Activated T-helper 17 cell treated with anti-CD3 and anti-CD28 coated beads, Interleukin-2, amount 50 U/mL, for 72 hours (primary cell): ENCODE measurements around the gene ALDH2. TPM values are rescaled to one million over a fixed set of nuclear protein-coding genes. Genes with fewer than 3 reads are reported as not detected.
A peak's percentile ranks its signal among the peaks of the same experiment; 100 is the strongest.
"Not testable (repeated sequence)": the region's sequence is repeated elsewhere in the genome, so short reads cannot be mapped to it uniquely, and the experiment has no call there.

ENCODE experiments used
- ATAC-seq: fragments of 150-1000 bp; cut with Tn5 transposase; replicated peaks from 2 replicates; pipeline ENCODE4 v1.10.0; 2021; ENCODE audit warnings: mild to moderate bottlenecking, moderate library complexity
- H3K27ac Mint-ChIP-seq: one replicate; pipeline ENCODE4 v1.8.0; 2022; ENCODE audit warnings: mixed read lengths
- H3K27me3 Mint-ChIP-seq: one replicate; pipeline ENCODE4 v1.8.0; 2022; ENCODE audit warnings: mixed read lengths
- H3K36me3 Mint-ChIP-seq: one replicate; pipeline ENCODE4 v1.8.0; 2022; ENCODE audit warnings: low read depth, mild to moderate bottlenecking, mixed read lengths
- H3K4me1 Mint-ChIP-seq: one replicate; pipeline ENCODE4 v1.8.0; 2022; ENCODE audit warnings: mixed read lengths
- H3K4me3 Mint-ChIP-seq: one replicate; pipeline ENCODE4 v1.8.0; 2022; ENCODE audit warnings: mild to moderate bottlenecking, mixed read lengths
- H3K9me3 Mint-ChIP-seq: one replicate; pipeline ENCODE4 v1.8.0; 2022; ENCODE audit warnings: mixed read lengths
- total RNA-seq, 2 donors: library from RNA; stranded (reverse); gene quantifications; one replicate each; pipeline ENCODE4 v1.2.3, GENCODE V29; 2022

The ALDH2 gene
- total RNA-seq, 2 donors from 2014 or later: 0.43 to 2.0 TPM

DNA sequence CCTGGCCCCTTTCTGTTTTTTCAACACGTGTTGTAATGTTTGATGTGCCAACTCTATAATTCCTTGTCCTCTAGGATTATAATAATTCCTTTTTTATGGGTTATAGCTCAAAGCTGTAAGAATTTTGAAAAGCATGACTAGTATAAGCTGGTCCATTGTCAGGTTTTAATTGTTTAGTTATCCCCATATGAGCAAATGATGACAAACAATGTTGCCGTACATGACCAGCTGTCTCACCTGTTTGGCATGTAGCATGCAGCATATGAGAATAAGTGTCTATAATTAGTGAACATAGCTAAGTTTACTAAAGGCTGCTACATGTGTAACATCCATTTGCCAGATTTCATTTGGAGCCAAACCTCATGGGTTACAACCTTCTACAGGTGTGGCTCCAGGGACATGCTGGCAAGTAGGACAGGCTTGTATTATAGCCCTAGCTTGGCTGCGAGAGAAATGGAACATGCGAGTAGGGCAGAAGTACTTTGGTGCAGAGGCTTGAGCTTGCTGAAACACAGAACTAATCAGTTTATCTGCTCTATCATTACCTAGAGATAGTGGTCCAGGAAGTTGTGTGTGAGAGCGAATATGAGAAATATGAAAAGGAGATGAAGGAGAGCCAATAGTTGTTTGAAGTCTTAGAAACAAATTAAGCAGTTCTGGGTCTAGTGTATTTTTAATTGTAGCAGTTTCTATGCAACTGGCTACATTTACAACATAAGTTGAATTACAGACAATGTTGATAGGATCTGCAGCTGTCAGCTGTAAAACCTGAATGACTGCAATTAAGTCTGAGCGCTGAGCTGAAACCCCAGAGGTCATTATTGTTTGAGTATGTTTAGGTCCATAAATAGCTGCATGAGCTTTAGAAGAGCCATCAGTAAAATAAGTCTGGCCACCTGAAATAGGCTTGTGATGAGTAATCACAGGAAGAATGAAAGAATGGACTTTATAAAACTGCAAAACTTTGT, 52.7 kb downstream of the ALDH2 start:
- H3K27me3 Mint-ChIP-seq: peaks cover 4% of the 10 kb centered on the region
- no peaks in the 10 kb centered on the region for H3K36me3 Mint-ChIP-seq
- no peaks in the 10 kb centered on the region for H3K9me3 Mint-ChIP-seq
- no peak overlapping the region for H3K4me3 Mint-ChIP-seq
- H3K27ac Mint-ChIP-seq: no peak overlapping the region
- ATAC-seq: no peak
- H3K4me1 Mint-ChIP-seq: no peaks in the 10 kb centered on the region

DNA sequence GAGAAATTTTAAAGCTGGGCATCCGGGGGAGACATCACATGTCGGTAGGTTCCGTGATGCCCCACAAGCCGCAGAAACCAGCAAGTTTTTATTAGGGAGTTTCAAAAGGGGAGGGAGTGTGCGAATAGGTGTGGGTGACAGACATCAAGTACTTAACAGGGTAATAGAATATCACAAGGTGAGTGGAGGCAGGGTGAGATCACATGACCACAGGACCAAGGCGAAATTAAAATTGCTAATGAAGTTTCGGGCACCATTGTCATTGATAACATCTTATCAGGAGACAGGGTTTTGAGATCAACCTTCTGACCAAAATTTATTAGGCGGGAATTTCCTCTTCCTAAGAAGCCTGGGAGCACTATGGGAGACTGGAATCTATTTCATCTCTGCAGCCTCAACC, 54.1 kb downstream of the ALDH2 start:
- H3K27ac Mint-ChIP-seq: not testable (repeated sequence)

DNA sequence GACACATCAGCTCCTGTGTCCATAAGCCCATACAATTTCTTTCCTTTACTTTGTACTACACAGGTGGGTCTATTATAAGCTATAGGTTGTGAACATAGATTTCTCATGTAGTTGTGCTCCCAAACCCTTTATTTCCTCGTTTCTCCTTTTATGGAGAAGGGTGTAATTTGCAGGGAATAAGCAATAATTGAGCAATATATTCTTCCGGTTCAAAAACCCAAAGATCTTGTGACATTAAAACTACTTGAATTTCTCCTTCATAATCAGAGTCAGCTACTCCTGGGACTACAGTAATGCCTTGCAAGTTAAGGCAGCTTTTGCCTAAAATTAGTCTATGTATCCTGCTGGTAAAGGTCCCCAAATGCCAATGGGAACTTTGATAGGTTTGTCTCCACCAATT, 56.2 kb downstream of the ALDH2 start:
- no peaks in the 10 kb centered on the region for H3K9me3 Mint-ChIP-seq
- no peak for ATAC-seq
- no peak overlapping the region for H3K27ac Mint-ChIP-seq

More for the DNA sequence above, 54.1 kb downstream of the ALDH2 start:
- ATAC-seq, H3K4me1 Mint-ChIP-seq, H3K27me3 Mint-ChIP-seq, H3K9me3 Mint-ChIP-seq, H3K36me3 Mint-ChIP-seq, H3K4me3 Mint-ChIP-seq: not testable (repeated sequence)

DNA sequence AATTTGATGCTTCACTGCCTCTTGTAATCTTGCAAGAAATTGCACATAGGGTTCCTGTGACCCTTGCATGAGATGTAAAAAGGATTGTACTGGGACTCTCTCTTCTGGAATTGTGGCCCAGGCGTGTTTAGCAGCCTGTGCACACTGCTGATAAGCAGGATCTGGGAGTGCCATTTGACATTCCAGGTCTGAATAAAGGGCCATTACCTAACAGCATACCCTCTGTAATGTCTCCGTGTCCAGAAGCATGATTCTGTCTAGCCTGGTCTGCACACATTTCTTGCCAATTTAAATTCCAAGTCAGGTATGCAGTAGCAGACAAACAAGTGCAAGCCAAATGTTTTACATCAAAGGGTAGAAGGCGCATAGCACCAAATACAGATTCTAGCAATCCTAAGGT, 57.2 kb downstream of the ALDH2 start:
- Mint-ChIP-seq H3K27me3 (peaks cover 4% of the 10 kb centered on the region), H3K27ac (no peak overlapping the region), H3K9me3 (no peaks in the 10 kb centered on the region), H3K4me1 (no peaks in the 10 kb centered on the region), H3K4me3 (no peak overlapping the region), H3K36me3 (no peaks in the 10 kb centered on the region)
- no peak for ATAC-seq

More for the DNA sequence above, 56.2 kb downstream of the ALDH2 start:
- H3K36me3 Mint-ChIP-seq: no peaks in the 10 kb centered on the region
- no peak overlapping the region for H3K4me3 Mint-ChIP-seq
- H3K27me3 Mint-ChIP-seq: peaks cover 4% of the 10 kb centered on the region
- no peaks in the 10 kb centered on the region for H3K4me1 Mint-ChIP-seq

DNA sequence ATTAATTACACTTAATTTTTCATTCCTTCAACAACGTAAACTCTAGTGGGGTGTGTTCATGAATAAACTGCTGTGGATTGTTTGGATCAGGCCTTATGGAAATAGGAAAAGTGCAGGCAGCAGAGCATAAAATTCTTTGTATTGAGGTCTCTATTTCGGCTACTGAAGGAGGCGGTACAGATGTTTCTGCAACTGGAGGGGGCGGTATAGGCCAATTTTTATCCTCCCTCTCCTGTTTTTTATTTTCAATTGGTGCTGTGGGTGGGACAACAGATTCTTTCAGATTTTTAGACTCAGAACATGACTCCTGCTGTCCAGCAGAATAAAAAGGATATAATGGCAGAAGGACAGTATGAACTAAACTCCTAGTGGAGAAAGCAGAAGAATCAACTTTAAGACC, 57.6 kb downstream of the ALDH2 start:
- not testable (repeated sequence) for H3K4me3 Mint-ChIP-seq, H3K27me3 Mint-ChIP-seq, ATAC-seq, H3K4me1 Mint-ChIP-seq, H3K9me3 Mint-ChIP-seq, H3K27ac Mint-ChIP-seq, H3K36me3 Mint-ChIP-seq

DNA sequence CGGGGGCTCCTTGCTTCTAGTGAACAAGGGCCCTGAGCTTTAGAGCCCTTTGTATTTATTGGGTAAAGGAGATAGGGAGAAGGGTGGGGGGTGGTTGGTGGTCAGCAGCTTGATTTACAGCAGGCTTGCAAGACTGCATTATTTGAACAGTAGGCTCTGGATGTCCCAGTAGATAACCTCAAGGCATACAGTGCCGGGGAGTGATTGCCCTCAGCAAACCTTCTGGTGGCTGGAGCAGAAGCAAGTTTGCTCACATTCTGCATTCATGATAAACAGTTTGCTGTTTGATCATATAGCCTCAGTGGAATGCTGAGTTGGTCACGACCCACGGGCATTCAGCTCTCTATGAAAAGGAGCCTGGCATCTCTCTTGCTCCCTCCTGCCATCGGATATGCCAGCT, 58.8 kb downstream of the ALDH2 start:
- H3K27me3 Mint-ChIP-seq: no peaks in the 10 kb centered on the region
- no peak overlapping the region for H3K27ac Mint-ChIP-seq
- H3K9me3 Mint-ChIP-seq: no peaks in the 10 kb centered on the region
- no peaks in the 10 kb centered on the region for H3K36me3 Mint-ChIP-seq
- no peak overlapping the region for H3K4me3 Mint-ChIP-seq
- H3K4me1 Mint-ChIP-seq: no peaks in the 10 kb centered on the region
- ATAC-seq: no peak

DNA sequence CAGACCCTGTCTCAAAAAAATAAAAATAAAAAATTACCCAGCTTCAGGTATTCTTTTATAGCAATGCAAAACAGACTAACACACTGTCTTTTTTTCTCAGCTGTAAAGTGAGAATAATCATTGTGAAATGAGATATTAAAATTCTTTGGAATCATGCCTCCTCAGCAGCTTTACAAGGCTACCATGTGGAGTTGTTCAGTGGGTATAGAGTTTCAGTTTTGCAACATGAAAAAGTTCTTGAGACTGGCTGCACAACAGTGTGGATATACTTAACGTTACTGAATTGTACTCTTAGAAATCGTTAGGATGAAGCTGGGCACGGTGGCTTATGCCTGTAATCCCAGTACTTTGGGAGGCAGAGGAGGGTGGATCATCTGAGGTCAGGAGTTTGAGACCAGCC, 59.6 kb downstream of the ALDH2 start:
- Mint-ChIP-seq H3K9me3 (no peaks in the 10 kb centered on the region), H3K27ac (no peak overlapping the region), H3K36me3 (no peaks in the 10 kb centered on the region), H3K4me3 (no peak overlapping the region), H3K4me1 (no peaks in the 10 kb centered on the region), H3K27me3 (no peaks in the 10 kb centered on the region)
- no peak for ATAC-seq

DNA sequence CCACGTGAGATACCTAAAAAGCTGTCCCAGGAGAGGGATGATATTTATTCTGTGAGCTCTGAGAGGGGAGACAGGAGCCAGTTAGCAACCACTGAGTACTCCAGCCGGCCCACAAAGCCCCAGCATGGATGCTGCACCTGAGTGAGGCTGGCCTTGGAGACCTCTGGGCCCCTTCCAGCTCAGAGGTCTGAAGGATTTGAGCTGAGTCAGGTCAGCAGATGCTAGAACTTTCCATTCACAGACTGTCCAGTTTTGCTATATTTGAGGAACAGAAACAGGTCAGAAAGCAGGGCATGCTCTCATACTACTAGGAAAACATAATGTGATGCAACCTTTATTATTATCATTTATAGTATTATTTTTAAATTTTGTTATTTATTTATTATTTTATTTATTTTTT, 60.3 kb downstream of the ALDH2 start:
- H3K9me3 Mint-ChIP-seq: no peaks in the 10 kb centered on the region
- no peaks in the 10 kb centered on the region for H3K27me3 Mint-ChIP-seq
- H3K4me3 Mint-ChIP-seq: no peak overlapping the region
- no peak for ATAC-seq
- no peaks in the 10 kb centered on the region for H3K36me3 Mint-ChIP-seq
- H3K4me1 Mint-ChIP-seq: no peaks in the 10 kb centered on the region
- H3K27ac Mint-ChIP-seq: no peak overlapping the region

DNA sequence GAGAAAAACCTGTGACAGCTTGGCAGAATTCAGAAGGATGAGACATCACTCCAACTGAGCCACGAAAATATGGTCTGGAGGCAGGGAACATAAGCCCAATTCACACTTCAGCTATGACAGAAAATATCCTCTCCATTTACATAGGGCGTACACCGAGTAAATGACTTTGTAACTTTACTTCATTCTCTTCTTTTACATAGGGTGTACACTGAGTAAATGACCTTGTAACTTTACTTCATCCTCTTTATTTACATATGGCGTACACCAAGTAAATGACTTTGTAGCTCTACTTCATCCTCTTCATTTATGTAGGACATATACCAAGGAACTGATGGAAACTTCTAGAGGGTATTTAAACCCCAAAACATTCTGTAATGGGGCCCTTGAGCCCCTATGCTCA, 61.2 kb downstream of the ALDH2 start:
- no peaks in the 10 kb centered on the region for H3K27me3 Mint-ChIP-seq
- ATAC-seq: no peak
- no peaks in the 10 kb centered on the region for H3K36me3 Mint-ChIP-seq
- H3K9me3 Mint-ChIP-seq: no peaks in the 10 kb centered on the region
- H3K27ac Mint-ChIP-seq: no peak overlapping the region
- H3K4me3 Mint-ChIP-seq: no peak overlapping the region
- no peaks in the 10 kb centered on the region for H3K4me1 Mint-ChIP-seq

DNA sequence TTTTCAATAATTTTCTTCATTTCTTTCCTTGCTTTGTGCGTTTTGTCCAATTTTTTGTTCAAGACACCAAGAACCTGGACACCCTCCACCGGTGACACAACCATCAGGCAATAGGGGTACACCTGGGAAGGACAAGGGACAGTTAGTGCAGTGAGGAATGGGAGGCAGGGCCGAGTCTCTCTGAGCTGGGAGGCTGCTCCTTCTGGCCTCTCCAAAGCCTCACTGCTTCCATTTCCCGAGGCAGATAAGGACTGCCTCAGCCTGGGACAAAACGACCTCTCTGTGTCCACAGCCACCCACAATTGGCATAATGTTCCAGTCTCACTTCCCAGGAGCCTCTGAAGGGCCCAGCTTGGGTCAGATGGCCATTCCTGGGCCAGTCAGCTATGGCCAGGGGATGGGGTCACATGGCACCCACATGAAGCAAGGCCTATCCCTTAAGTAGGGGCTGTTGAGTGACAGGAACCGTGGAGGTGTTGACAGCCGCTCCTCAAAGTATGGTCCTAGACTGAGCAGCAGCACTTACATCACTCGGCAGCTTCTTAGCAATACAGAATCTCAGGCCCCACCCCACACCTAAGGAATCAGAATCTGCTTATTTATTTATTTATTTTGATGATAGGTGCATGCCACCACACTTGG, 61.7 kb downstream of the ALDH2 start:
- H3K4me3 Mint-ChIP-seq: no peak overlapping the region
- no peak for ATAC-seq
- H3K27ac Mint-ChIP-seq: no peak overlapping the region
- no peaks in the 10 kb centered on the region for H3K4me1 Mint-ChIP-seq
- no peaks in the 10 kb centered on the region for H3K36me3 Mint-ChIP-seq
- H3K9me3 Mint-ChIP-seq: no peaks in the 10 kb centered on the region
- H3K27me3 Mint-ChIP-seq: no peaks in the 10 kb centered on the region

DNA sequence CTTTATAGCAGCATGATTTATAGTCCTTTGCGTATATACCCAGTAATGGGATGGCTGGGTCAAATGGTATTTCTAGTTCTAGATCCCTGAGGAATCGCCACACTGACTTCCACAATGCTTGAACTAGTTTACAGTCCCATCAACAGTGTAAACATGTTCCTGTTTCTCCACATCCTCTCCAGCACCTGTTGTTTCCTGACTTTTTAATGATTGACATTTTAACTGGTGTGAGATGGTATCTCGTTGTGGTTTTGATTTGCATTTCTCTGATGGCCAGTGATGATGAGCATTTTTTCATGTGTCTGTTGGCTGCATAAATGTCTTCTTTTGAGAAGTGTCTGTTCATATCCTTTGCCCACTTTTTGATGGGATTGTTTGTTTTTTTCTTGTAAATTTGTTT, 62.9 kb downstream of the ALDH2 start:
- not testable (repeated sequence) for H3K4me1 Mint-ChIP-seq, ATAC-seq, H3K27me3 Mint-ChIP-seq, H3K36me3 Mint-ChIP-seq, H3K27ac Mint-ChIP-seq, H3K9me3 Mint-ChIP-seq, H3K4me3 Mint-ChIP-seq

DNA sequence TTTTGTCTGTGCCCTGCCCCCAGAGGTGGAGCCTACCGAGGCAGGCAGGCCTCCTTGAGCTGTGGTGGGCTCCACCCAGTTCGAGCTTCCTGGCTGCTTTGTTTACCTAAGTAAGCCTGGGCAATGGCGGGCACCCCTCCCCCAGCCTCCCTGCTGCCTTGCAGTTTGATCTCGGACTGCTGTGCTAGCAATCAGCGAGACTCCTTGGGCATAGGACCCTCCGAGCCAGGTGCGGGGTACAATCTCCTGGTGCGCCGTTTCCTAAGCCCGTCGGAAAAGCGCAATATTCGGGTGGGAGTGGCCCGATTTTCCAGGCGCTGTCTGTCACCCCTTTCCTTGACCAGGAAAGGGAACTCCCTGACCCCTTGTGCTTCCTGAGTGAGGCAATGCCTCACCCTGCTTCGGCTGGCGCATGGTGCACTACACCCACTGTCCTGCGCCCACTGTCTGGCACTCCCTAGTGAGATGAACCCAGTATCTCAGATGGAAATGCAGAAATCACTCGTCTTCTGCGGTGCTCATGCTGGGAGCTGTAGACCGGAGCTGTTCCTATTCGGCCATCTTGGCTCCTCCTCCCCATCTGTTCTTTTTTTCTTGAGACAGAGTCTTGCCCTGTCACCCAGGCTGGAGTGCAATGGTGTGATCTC, 68.1 kb downstream of the ALDH2 start:
- Mint-ChIP-seq H3K4me3 (peak overlapping the region; percentile 6), H3K36me3 (peaks cover 13% of the 10 kb centered on the region), H3K27ac (peak overlapping the region; percentile 33)
- not testable (repeated sequence) for H3K9me3 Mint-ChIP-seq, H3K4me1 Mint-ChIP-seq, ATAC-seq, H3K27me3 Mint-ChIP-seq

DNA sequence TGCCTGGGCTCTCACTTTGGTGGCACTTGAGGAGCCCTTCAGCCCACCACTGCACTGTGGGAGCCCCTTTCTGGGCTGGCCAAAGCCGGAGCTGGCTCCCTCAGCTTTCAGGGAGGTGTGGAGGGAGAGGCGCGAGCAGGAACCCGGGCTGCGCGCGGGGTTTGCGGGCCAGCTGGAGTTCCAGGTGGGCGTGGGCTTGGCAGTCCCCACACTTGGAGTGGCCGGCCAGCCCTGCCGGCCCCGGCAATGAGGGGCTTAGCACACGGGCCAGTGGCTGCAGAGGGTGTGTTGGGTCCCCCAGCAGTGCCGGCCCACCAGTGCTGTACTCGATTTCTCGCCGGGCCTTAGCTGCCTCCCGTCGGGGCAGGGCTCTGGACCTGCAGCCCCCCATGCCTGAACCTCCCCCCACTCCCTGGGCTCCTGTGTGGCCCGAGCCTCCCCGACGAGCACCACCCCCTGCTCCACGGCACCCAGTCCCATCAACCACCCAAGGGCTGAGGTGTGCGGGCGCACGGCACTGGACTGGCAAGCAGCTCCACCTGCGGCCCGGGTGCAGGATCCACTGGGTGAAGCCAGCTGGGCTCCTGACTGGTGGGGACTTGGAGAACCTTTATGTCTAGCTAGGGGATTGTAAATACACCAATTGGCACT, 68.9 kb downstream of the ALDH2 start:
- peak overlapping the region; percentile 6 for H3K4me3 Mint-ChIP-seq
- H3K9me3 Mint-ChIP-seq, H3K27me3 Mint-ChIP-seq, H3K27ac Mint-ChIP-seq, H3K4me1 Mint-ChIP-seq, ATAC-seq: not testable (repeated sequence)
- H3K36me3 Mint-ChIP-seq: peaks cover 21% of the 10 kb centered on the region

DNA sequence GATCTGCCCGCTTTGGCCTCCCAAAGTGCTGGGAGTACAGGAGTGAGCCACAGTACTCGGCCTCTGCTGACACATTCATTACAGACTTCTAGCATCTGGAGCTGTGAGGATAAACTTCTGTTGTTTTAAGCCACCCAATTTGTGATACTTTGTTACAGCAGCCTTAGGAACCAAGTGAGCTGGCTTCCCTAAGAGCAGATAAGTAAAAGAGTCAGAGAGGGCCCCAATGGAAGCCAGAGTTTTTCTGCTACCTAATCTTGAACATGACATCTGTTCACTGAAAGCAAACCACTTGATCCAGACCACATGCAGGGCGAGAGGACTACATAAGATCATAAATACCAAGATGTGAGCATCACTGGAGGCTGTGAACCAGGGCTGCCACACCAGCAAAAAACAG, 71.6 kb downstream of the ALDH2 start:
- Mint-ChIP-seq H3K27me3 (no peaks in the 10 kb centered on the region), H3K36me3 (peaks cover 42% of the 10 kb centered on the region), H3K27ac (no peak overlapping the region), H3K9me3 (no peaks in the 10 kb centered on the region), H3K4me3 (no peak overlapping the region), H3K4me1 (peaks cover 15% of the 10 kb centered on the region)
- ATAC-seq: no peak
